IMR-90 (cell line): Measurements from ENCODE around the gene WRAP73. TPM values are rescaled to one million over a fixed set of nuclear protein-coding genes. Genes with fewer than 3 reads are reported as not detected.

ENCODE experiments used
- ATAC-seq: fragments of 200-7000 bp; cut with Tn5 transposase; 2 replicates; pipeline ENCODE4 v1.9.1; 2020; ENCODE audit warnings: low read depth, mild to moderate bottlenecking, moderate library complexity
- BruUV-seq: library from RNA; stranded (reverse); fragments of 400-500 nt; replicated peaks from 2 replicates; lab custom pipeline; 2021; lab: Mats Ljungman, UMichigan
- CTCF ChIA-PET: fragments of 300-600 bp; formaldehyde crosslinking; extraction: SDS; loops from one replicate; lab custom pipeline; 2021; ENCODE audit warnings: antibody characterized with exemption; lab: Yijun Ruan, JAX
- POLR2A ChIA-PET: fragments of 300-600 bp; sonication (Branson Sonifier 250); formaldehyde crosslinking; loops from one replicate; lab custom pipeline; 2022; ENCODE audit warnings: antibody characterized with exemption; ENCODE audit not compliant: unreplicated experiment; lab: Charles Lee
- DNase-seq: peaks from one replicate; pipeline ENCODE4 v3.0.0; 2013
- H2AFZ ChIP-seq: replicated peaks from 2 replicates; pipeline ENCODE3; 2013; ENCODE audit warnings: low read length, mild to moderate bottlenecking; ENCODE audit not compliant: poor library complexity
- H2AK5ac ChIP-seq: 2 replicates; pipeline ENCODE4 v1.6.1; 2013; ENCODE audit warnings: low read depth, low read length, inconsistent platforms
- H2AK9ac ChIP-seq: replicated peaks from 2 replicates; pipeline ENCODE3; 2013; ENCODE audit warnings: mild to moderate bottlenecking, low read depth, low read length, moderate library complexity; ENCODE audit not compliant: poor library complexity
- H2BK120ac ChIP-seq: 2 replicates; pipeline ENCODE4 v1.6.1; 2013; ENCODE audit warnings: low read depth, low read length, inconsistent platforms
- H2BK15ac ChIP-seq: 3 replicates; pipeline ENCODE4 v1.6.1; 2013; ENCODE audit warnings: low read depth, low read length, inconsistent platforms
- H2BK20ac ChIP-seq: 2 replicates; pipeline ENCODE4 v1.6.1; 2013; ENCODE audit warnings: low read depth, mild to moderate bottlenecking, inconsistent platforms, low read length, moderate library complexity
- H2BK5ac ChIP-seq: 2 replicates; pipeline ENCODE4 v1.6.1; 2013; ENCODE audit warnings: mild to moderate bottlenecking, low read depth, low read length, inconsistent platforms; ENCODE audit not compliant: poor library complexity, severe bottlenecking
- H3K14ac ChIP-seq: replicated peaks from 2 replicates; pipeline ENCODE4 v1.6.1; 2013; ENCODE audit warnings: low read depth, low read length, inconsistent platforms
- H3K18ac ChIP-seq: 2 replicates; pipeline ENCODE4 v1.6.1; 2013; ENCODE audit warnings: low read depth, low read length, control low read depth
- H3K23ac ChIP-seq: 2 replicates; pipeline ENCODE4 v1.6.1; 2013; ENCODE audit warnings: low read depth, low read length, inconsistent platforms
- H3K27ac ChIP-seq: 2 replicates; pipeline ENCODE4 v1.5.1; 2013; ENCODE audit warnings: mild to moderate bottlenecking, control low read depth, low read length; ENCODE audit not compliant: insufficient read depth
- H3K27me3 ChIP-seq: 2 replicates; pipeline ENCODE4 v1.6.1; 2013; ENCODE audit warnings: low read length; ENCODE audit not compliant: control insufficient read depth, insufficient read depth
- H3K36me3 ChIP-seq: 2 replicates; pipeline ENCODE4 v1.6.1; 2013; ENCODE audit warnings: low read length, mixed read lengths; ENCODE audit not compliant: control insufficient read depth, insufficient read depth
- H3K4ac ChIP-seq: 2 replicates; pipeline ENCODE4 v1.6.1; 2013; ENCODE audit warnings: low read depth, low read length, inconsistent platforms
- H3K4me1 ChIP-seq: 2 replicates; pipeline ENCODE4 v1.6.1; 2013; ENCODE audit warnings: low read length, mixed read lengths; ENCODE audit not compliant: control insufficient read depth, insufficient read depth
- H3K4me2 ChIP-seq: 2 replicates; pipeline ENCODE4 v1.6.1; 2013; ENCODE audit warnings: low read depth, mild to moderate bottlenecking, control low read depth, low read length, moderate library complexity
- H3K4me3 ChIP-seq: 2 replicates; pipeline ENCODE4 v1.5.1; 2013; ENCODE audit warnings: low read depth, mild to moderate bottlenecking, control low read depth, low read length, moderate library complexity; ENCODE audit not compliant: insufficient read depth
- H3K56ac ChIP-seq: 2 replicates; pipeline ENCODE4 v1.6.1; 2013; ENCODE audit warnings: low read length, inconsistent platforms; ENCODE audit not compliant: insufficient read depth; ENCODE audit errors: extremely low read depth
- H3K79me1 ChIP-seq, 2 experiments: 2 replicates each; pipeline ENCODE4 v1.6.1; 2013; ENCODE audit warnings: low read length in 2 of 2, inconsistent platforms in 1 of 2, low read depth in 1 of 2
- H3K9ac ChIP-seq: 2 replicates; pipeline ENCODE4 v1.6.1; 2013; ENCODE audit warnings: low read depth, low read length, control low read depth
- H3K9me1 ChIP-seq: 2 replicates; pipeline ENCODE4 v1.6.1; 2013; ENCODE audit warnings: low read length, inconsistent platforms; ENCODE audit not compliant: insufficient read depth
- H3K9me3 ChIP-seq: 2 replicates; pipeline ENCODE4 v1.6.1; 2013; ENCODE audit warnings: low read length; ENCODE audit not compliant: control insufficient read depth, insufficient read depth
- H4K20me1 ChIP-seq: 2 replicates; pipeline ENCODE4 v1.6.1; 2013; ENCODE audit warnings: low read length, inconsistent platforms; ENCODE audit not compliant: insufficient read depth
- H4K5ac ChIP-seq: 2 replicates; pipeline ENCODE4 v1.6.1; 2013; ENCODE audit warnings: mild to moderate bottlenecking, low read depth, low read length, control low read depth
- H4K8ac ChIP-seq, 2 experiments: 2 replicates each; pipeline ENCODE4 v1.6.1; 2013; ENCODE audit warnings: low read depth in 2 of 2, low read length in 2 of 2, control low read depth in 1 of 2, inconsistent platforms in 1 of 2
- H4K91ac ChIP-seq: 2 replicates; pipeline ENCODE4 v1.6.1; 2013; ENCODE audit warnings: low read depth, low read length, inconsistent platforms; ENCODE audit not compliant: insufficient read depth
- CEBPB ChIP-seq: IDR thresholded peaks from 2 replicates; pipeline ENCODE4 v1.6.1; 2012; ENCODE audit warnings: low read depth, low read length, improper control_type of control experiment
- FOS ChIP-seq: fragments of 150-350 bp; IDR thresholded peaks from 2 replicates; pipeline ENCODE4 v1.6.1; 2016; ENCODE audit warnings: low read depth, low read length
- MAFK ChIP-seq: IDR thresholded peaks from 2 replicates; pipeline ENCODE4 v1.6.1; 2012; ENCODE audit warnings: low read depth, low read length, improper control_type of control experiment
- MAZ ChIP-seq: IDR thresholded peaks from 2 replicates; pipeline ENCODE4 v1.6.1; 2012; ENCODE audit warnings: low read depth, mild to moderate bottlenecking, low read length, improper control_type of control experiment, moderate library complexity, borderline replicate concordance
- MXI1 ChIP-seq: IDR thresholded peaks from 2 replicates; pipeline ENCODE4 v1.6.1; 2012; ENCODE audit warnings: low read depth, mild to moderate bottlenecking, low read length, moderate library complexity, borderline replicate concordance
- POLR2A ChIP-seq: IDR thresholded peaks from 2 replicates; pipeline ENCODE4 v1.6.1; 2012; ENCODE audit warnings: mild to moderate bottlenecking, low read depth, low read length
- RAD21 ChIP-seq: IDR thresholded peaks from 2 replicates; pipeline ENCODE4 v1.6.1; 2012; ENCODE audit warnings: low read length, improper control_type of control experiment
- RCOR1 ChIP-seq: IDR thresholded peaks from 2 replicates; pipeline ENCODE4 v1.6.1; 2012; ENCODE audit warnings: mild to moderate bottlenecking, low read length, improper control_type of control experiment; ENCODE audit not compliant: insufficient replicate concordance
- RFX5 ChIP-seq: IDR thresholded peaks from 2 replicates; pipeline ENCODE4 v1.8.0; 2012; ENCODE audit warnings: low read depth, mild to moderate bottlenecking, low read length, moderate library complexity
- WGBS, 2 experiments: methylation state at CpG; one replicate each; pipeline versions ENCODE4 v1.1.5 to v1.1.7; 2013; ENCODE audit warnings: missing lambda C conversion rate in 2 of 2; ENCODE audit not compliant: insufficient read length in 1 of 2; ENCODE audit errors: extremely low coverage in 2 of 2; 5-methylcytosine and 5-hydroxymethylcytosine counted together
- dilution Hi-C: fragments of 300-500 bp; cut with HindIII; formaldehyde crosslinking; loops from one replicate; pipeline ENCODE4 v1.14.3; 2018; ENCODE audit warnings: low sequenced_read_pairs; ENCODE audit not compliant: unreplicated experiment
- in situ Hi-C: fragments of 300-500 bp; cut with MboI; formaldehyde crosslinking; loops from 3 replicates; pipeline ENCODE4 v1.14.3; 2019; ENCODE audit warnings: low sequenced_read_pairs, inconsistent platforms, mixed read lengths
- intact Hi-C: fragments of 100-400 bp; cut with micrococcal nuclease; formaldehyde crosslinking; loops from 2 replicates; pipeline ENCODE4 v1.10.0; 2022
- polyA plus RNA-seq, 3 experiments: library from polyadenylated mRNA; depleted of rRNA; stranded (reverse); fragments of >200 nt; gene quantifications; 2 replicates each; pipeline ENCODE4 v1.2.3, GENCODE V29; 2012; ENCODE audit warnings: low replicate concordance in 1 of 3
- total RNA-seq: library from RNA; depleted of rRNA; stranded (reverse); fragments of >200 nt; gene quantifications from 2 replicates; pipeline ENCODE4 v1.2.3, GENCODE V29; 2012

The WRAP73 gene
- total and polyA plus RNA-seq, 2 of the 4 experiments (the other 2 are of a cell fraction) = 10.8 to 23.6 TPM

DNA sequence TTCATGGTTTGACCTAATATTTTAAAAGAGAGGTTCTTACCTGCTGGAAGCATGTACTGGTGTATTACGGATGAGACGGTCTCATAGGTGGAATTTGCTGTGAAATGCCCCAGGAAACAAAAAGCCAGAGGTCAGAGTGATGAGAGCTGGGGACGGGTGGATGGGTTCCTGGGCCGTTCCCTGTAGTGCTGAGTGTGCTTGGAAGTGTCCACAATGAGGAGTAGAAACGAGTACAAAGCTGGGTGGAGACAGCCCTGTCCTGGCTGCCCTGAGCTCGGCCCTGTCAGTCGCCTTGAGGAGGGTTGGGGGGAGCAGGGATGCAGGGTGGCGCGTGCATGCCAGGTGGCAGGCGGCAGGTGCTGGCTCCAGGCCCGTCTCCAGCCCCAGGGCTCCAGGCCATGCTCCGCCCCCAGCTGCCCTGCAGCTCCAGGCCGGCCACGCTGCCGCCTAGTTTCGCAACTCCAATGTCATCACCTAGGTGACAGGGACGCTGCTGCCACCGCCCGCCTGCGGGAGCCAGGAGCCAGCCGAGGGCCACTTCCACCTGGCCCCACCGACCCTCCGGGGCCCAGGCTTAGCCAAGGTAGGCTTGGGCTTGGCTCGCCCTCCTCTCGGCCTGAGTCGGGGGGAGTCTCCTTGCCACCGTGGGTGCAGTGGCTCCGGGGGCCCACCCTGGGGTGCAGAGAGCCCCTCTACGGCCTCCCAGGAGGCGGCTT, 18.8 kb upstream of the WRAP73 start:
- H3K4me2 ChIP-seq = no peak overlapping the region
- no peak overlapping the region for H3K23ac ChIP-seq
- H3K79me1 ChIP-seq = no peaks in the 10 kb centered on the region
- no peaks in the 10 kb centered on the region for H3K9me3 ChIP-seq
- no peak overlapping the region for H3K9ac ChIP-seq
- no peak overlapping the region for H3K4me3 ChIP-seq
- H2AFZ ChIP-seq = peak overlapping the region; percentile 23
- intact Hi-C loops = no loop called here
- H3K9me1 ChIP-seq = no peaks in the 10 kb centered on the region
- H4K20me1 ChIP-seq = no peaks in the 10 kb centered on the region
- no peak overlapping the region for H2AK5ac ChIP-seq
- 15% methylated on average over 13 of the region's 30 CpGs; no CpG with 5 or more reads in 1 of the 2 experiments for WGBS, 2 experiments
- in situ Hi-C loops = no loop called here
- TF ChIP-seq POLR2A (no peak), CEBPB (peak; percentile 83), MXI1 (peak; percentile 30; the same call in 1 of the 2 replicates), RFX5 (no peak), RAD21 (no peak), RCOR1 (no peak), FOS (no peak), MAFK (no peak), MAZ (no peak)
- no peak overlapping the region for H3K18ac ChIP-seq
- no peak overlapping the region for H2BK5ac ChIP-seq
- no peak overlapping the region for H3K56ac ChIP-seq
- H2BK15ac ChIP-seq = no peak overlapping the region
- H4K91ac ChIP-seq = no peak overlapping the region
- BruUV-seq = no TSS peak
- DNase-seq (no peak), ATAC-seq (peak; percentile 40; the same call in 1 of the 2 replicates)
- H2BK120ac ChIP-seq = no peak overlapping the region
- H3K4me1 ChIP-seq = no peaks in the 10 kb centered on the region
- H3K27ac ChIP-seq = no peak overlapping the region
- no peak overlapping the region for H4K8ac ChIP-seq
- dilution Hi-C loops = no loop called here
- H3K14ac ChIP-seq = no peak overlapping the region
- H3K27me3 ChIP-seq = peaks cover 27% of the 10 kb centered on the region
- ChIA-PET CTCF (interaction anchor here (0.6 to 1.8 kb wide), 2 partner anchors 13 to 130 kb away, joined by 3 to 6 read pairs; no protein-coding TSS in a partner anchor), POLR2A (no interaction called here)
- H2BK20ac ChIP-seq = no peak overlapping the region
- no peak overlapping the region for H4K5ac ChIP-seq
- H2AK9ac ChIP-seq = no peak overlapping the region
- no peaks in the 10 kb centered on the region for H3K36me3 ChIP-seq
- no peak overlapping the region for H3K4ac ChIP-seq
